Psoas muscle (tissue), 8 donors: ENCODE data around the gene ZMYM4. TPM values are rescaled to one million over a fixed set of nuclear protein-coding genes. Genes with fewer than 3 reads are reported as not detected.
A peak's percentile ranks its signal among the peaks of the same experiment; 100 is the strongest.

Experiments
- ATAC-seq, 4 donors: fragments of 200-7000 bp; cut with Tn5 transposase; one replicate each; pipeline ENCODE4 v1.9.1; 2020; ENCODE audit warnings: moderate library complexity in 3 of 4, mild to moderate bottlenecking in 2 of 4
- DNase-seq, 2 donors: peaks; one replicate each; pipeline ENCODE4 v3.0.0-alpha.2; 2020
- H3K27ac ChIP-seq: fragments of 200-600 bp; one replicate; pipeline ENCODE4 v1.8.0; 2022
- H3K27me3 ChIP-seq, 3 donors: fragments of 200-600 bp in 1 of 3; one replicate each; pipeline versions ENCODE4 v1.6.1 to v1.8.0; 2013 to 2022; ENCODE audit warnings: low read length in 2 of 3, mild to moderate bottlenecking in 2 of 3, moderate library complexity in 1 of 3; ENCODE audit not compliant: insufficient read depth in 3 of 3
- H3K36me3 ChIP-seq, 2 donors: fragments of 200-600 bp in 1 of 2; one replicate each; pipeline versions ENCODE4 v1.6.1 to v1.8.0; 2013 to 2022; ENCODE audit warnings: low read depth in 1 of 2, mild to moderate bottlenecking in 1 of 2, moderate library complexity in 1 of 2; ENCODE audit not compliant: insufficient read depth in 1 of 2
- H3K4me1 ChIP-seq: fragments of 200-600 bp; one replicate; pipeline ENCODE4 v1.8.0; 2022
- H3K4me3 ChIP-seq: fragments of 200-600 bp; one replicate; pipeline ENCODE4 v1.8.0; 2022; ENCODE audit warnings: mild to moderate bottlenecking
- H3K9me3 ChIP-seq: fragments of 200-600 bp; one replicate; pipeline ENCODE4 v1.8.0; 2022
- WGBS, 3 donors: extraction: QIAGEN DNeasy Blood & Tissue Kit; methylation state at CpG; one replicate each; pipeline versions ENCODE4 v1.1.6 to v1.1.7; 2013; 5-methylcytosine and 5-hydroxymethylcytosine counted together
- intact Hi-C, 2 donors: fragments of 100-400 bp; cut with DNase I; formaldehyde crosslinking; loops; one replicate each; pipeline versions ENCODE4 v1.11.0 to v1.14.2; 2022
- polyA plus RNA-seq, 3 donors: library from polyadenylated mRNA; stranded (reverse); fragments of 200-250 nt; gene quantifications; one replicate each; pipeline ENCODE4 v1.2.3, GENCODE V29; 2013
- total RNA-seq, 4 donors: library from RNA; stranded (reverse); fragmentation: NEBNext Ultra II Directional in 2 of 4; extraction: Animal tissue kit (Norgen Biotek cat#: 25700) in 2 of 4; gene quantifications; one replicate each; pipeline versions ENCODE4 v1.2.1 to v1.2.4, GENCODE V29; 2021 to 2023
- TF ChIP-seq, protein P1 (sequence below): fragments of 200-600 bp; IDR thresholded peaks from one replicate; pipeline ENCODE4 v1.8.0; 2022; ENCODE audit warnings: antibody characterized with exemption
- donor health status: healthy with polysubstance abuse.
- donor health status: DM: no; HTN: no; CAD: no; lungs with moderate emphysema.
- donor health status: Bipolar disorder and iron deficiency.
- donor health status: healthy.
- donor health status: DM: yes; HTN: yes; CAD: no.
- donor health status: DM: no; HTN: no; CAD: no.
- donor health status: DM: no; HTN: no; CAD: no.
- donor health status: DM: yes; HTN: yes; CAD: no.

The ZMYM4 gene
- total and polyA plus RNA-seq, 7 donors = 4.6 to 32.6 (median 25.3) TPM

DNA sequence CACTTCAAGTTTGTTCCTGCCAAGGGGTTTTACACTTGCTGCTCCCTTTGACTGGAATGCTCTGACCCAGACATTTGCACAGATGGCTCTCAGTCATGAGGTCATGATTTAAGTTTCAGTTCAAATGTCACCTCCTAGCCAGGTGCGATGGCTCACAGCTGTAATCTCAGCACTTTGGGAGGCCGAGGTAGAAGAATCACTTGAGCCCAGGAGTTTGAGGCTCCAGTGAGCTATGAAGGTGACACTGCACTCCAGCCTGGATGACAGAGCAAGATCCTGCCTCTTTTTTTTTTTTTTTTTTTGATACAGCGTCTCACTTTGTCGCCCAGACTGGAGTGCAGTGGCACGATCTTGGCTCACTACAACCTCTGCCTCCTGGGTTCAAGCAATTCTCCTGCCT lies 4.5 kb upstream of the ZMYM4 start:
- ATAC-seq = no peak
- TF ChIP-seq, protein P1, sequence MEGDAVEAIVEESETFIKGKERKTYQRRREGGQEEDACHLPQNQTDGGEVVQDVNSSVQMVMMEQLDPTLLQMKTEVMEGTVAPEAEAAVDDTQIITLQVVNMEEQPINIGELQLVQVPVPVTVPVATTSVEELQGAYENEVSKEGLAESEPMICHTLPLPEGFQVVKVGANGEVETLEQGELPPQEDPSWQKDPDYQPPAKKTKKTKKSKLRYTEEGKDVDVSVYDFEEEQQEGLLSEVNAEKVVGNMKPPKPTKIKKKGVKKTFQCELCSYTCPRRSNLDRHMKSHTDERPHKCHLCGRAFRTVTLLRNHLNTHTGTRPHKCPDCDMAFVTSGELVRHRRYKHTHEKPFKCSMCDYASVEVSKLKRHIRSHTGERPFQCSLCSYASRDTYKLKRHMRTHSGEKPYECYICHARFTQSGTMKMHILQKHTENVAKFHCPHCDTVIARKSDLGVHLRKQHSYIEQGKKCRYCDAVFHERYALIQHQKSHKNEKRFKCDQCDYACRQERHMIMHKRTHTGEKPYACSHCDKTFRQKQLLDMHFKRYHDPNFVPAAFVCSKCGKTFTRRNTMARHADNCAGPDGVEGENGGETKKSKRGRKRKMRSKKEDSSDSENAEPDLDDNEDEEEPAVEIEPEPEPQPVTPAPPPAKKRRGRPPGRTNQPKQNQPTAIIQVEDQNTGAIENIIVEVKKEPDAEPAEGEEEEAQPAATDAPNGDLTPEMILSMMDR = no peak
- intact Hi-C loops = no loop called here
- 74 to 87% (median 79%) methylated on average over 3 to 5 of the region's 5 CpGs for WGBS, 3 donors
- Histone ChIP-seq H3K27me3 (no peaks in the 10 kb centered on the region), H3K4me1 (no peaks in the 10 kb centered on the region), H3K9me3 (no peaks in the 10 kb centered on the region), H3K4me3 (no peak overlapping the region), H3K27ac (no peak overlapping the region), H3K36me3 (no peaks in the 10 kb centered on the region)
- DNase-seq = no peak

DNA sequence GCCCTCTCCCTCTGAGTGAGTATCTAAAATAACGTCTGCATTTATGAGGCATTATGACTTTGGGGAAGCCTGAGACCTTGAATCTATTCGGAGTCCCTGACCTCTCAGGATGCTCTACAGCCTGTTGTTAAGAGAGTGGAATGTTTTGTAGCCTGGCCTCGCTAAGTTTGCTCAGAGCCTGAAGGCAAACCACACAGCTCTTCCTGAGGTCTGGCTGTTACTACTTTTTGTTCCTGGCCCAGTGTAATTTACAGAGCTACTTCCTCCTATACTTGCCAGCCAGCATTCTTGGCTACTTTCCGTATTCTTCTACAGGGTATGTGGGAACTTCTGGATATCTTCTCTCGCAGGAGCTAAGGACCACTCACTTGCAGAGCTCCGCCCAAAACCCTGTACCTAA lies 3.6 kb upstream of the ZMYM4 start:
- WGBS, 3 donors = 31 to 36% (median 34%) methylated on average over 6 of the region's 6 CpGs
- DNase-seq (no peak), ATAC-seq (no peak)
- TF ChIP-seq, protein P1 = no peak
- Histone ChIP-seq H3K36me3 (no peaks in the 10 kb centered on the region), H3K9me3 (no peaks in the 10 kb centered on the region), H3K27me3 (no peaks in the 10 kb centered on the region), H3K4me1 (no peaks in the 10 kb centered on the region), H3K27ac (no peak overlapping the region), H3K4me3 (no peak overlapping the region)
- intact Hi-C loops = loop anchor here in 1 of 2 donors (5.0 kb wide), 3 partner anchors 57 to 233 kb away; partner anchors contain the start of gene ZMYM6

DNA sequence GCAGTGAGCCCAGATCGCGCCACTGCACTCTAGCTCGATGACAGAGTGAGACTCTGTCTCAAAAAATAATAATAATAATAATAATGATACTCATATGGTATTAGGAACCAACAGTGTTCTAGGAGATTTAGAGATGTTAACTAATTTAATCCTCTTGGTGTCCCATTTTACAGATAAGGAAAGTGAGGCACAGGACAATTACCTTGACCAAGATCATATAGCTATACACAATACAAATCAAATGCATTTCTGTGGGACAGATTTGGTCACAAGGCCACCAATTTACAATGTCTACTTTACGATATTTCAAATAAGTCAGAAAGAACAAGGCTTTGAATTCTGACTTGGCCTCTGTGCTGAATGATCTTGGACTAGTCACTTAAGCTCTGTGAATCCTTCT lies 2.2 kb upstream of the ZMYM4 start:
- Histone ChIP-seq H3K4me1 (peaks cover 12% of the 10 kb centered on the region), H3K4me3 (no peak overlapping the region), H3K9me3 (no peaks in the 10 kb centered on the region), H3K27me3 (no peaks in the 10 kb centered on the region), H3K27ac (no peak overlapping the region), H3K36me3 (no peaks in the 10 kb centered on the region)
- intact Hi-C loops = loop anchor here in 1 of 2 donors (5.0 kb wide), 3 partner anchors 56 to 234 kb away; partner anchors contain the start of gene ZMYM6
- WGBS, 3 donors = 94 to 97% (median 94%) methylated on average over 4 of the region's 4 CpGs
- DNase-seq (no peak), ATAC-seq (no peak)
- TF ChIP-seq, protein P1 = no peak

DNA sequence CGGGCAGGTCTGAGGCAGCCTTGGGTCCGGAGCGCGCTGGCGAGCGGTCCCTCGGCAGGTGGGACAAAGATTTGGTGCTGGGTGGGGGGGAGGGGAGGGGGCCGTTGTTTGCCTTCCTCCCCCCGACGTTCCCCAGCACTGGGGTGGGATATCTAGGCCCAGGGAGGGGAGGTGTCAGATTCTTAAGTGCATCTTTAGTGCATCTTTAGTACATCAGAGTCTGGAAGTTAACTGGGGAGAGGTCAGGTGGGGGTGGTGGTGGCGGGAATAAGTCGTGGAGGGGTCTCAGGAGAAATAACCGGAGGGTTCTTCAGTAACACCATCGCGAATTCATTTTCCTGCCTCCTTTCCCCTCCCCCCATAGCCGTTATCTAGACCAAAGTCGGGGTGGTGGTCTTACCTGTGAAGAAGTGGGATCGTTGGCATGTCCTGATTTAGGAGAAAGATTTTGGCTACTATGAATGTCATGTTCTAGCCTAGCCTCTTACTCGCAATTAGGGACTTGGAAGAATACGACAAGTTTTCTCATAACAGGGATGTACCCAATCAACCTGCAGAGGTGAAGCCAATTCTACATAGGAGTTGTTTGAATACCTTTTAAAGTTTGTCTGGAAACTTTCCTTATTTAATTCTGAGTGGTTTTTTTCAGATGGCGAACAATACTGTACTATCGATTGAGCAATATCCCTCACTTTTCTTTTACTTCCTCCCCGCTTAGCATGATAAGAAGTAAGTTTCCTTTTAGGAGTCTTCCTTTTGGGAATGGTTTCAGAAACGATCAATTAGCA lies 886 bp downstream of the ZMYM4 start:
- TF ChIP-seq, protein P1 = no peak
- 5 to 8% (median 6%) methylated on average over 19 to 24 of the region's 24 CpGs for WGBS, 3 donors
- Histone ChIP-seq H3K9me3 (no peaks in the 10 kb centered on the region), H3K36me3 (peaks cover 0 to 3% of the 10 kb centered on the region in 2 donors), H3K4me1 (peaks cover 15% of the 10 kb centered on the region), H3K27me3 (no peaks in the 10 kb centered on the region), H3K4me3 (peak overlapping the region; percentile 89), H3K27ac (peak overlapping the region; percentile 87)
- DNase-seq = no peak
- intact Hi-C loops = loop anchor here in 1 of 2 donors (5.0 kb wide), 3 partner anchors 53 to 237 kb away; partner anchors contain the start of gene ZMYM6
- ATAC-seq = no peak
